Colonic mucosa (tissue), 4 donors: ENCODE measurements around the gene SLCO3A1. TPM values are rescaled to one million over a fixed set of nuclear protein-coding genes. Genes with fewer than 3 reads are reported as not detected.

ENCODE experiments used
- DNase-seq: peaks from one replicate; pipeline ENCODE4 v3.0.0-alpha.2; 2020
- H3K27ac ChIP-seq: fragments of 200-600 bp; one replicate; pipeline ENCODE4 v1.8.0; 2021
- H3K27me3 ChIP-seq: fragments of 200-600 bp; one replicate; pipeline ENCODE4 v1.8.0; 2021
- H3K36me3 ChIP-seq: fragments of 200-600 bp; one replicate; pipeline ENCODE4 v1.8.0; 2021
- H3K4me1 ChIP-seq: fragments of 200-600 bp; one replicate; pipeline ENCODE4 v1.8.0; 2021; ENCODE audit warnings: mild to moderate bottlenecking
- H3K4me3 ChIP-seq: fragments of 200-600 bp; one replicate; pipeline ENCODE4 v1.8.0; 2021
- H3K9ac ChIP-seq, 2 donors: one replicate each; pipeline ENCODE4 v1.7.0; 2013; ENCODE audit warnings: control low read depth in 2 of 2, low read depth in 2 of 2, low read length in 2 of 2
- H3K9me3 ChIP-seq: fragments of 200-600 bp; one replicate; pipeline ENCODE4 v1.8.0; 2021
- CTCF ChIP-seq: fragments of 200-600 bp; IDR thresholded peaks from one replicate; pipeline ENCODE4 v1.8.0; 2022; ENCODE audit warnings: antibody characterized with exemption, mild to moderate bottlenecking
- intact Hi-C: fragments of 100-400 bp; cut with DNase I; formaldehyde crosslinking; loops from one replicate; pipeline ENCODE4 v1.14.1; 2022
- total RNA-seq, 2 donors: library from RNA; stranded (reverse); fragmentation: NEBNext Ultra II Directional in 1 of 2; extraction: Animal tissue kit (Norgen Biotek cat#: 25700) in 1 of 2; gene quantifications; one replicate each; pipeline ENCODE4 v1.2.1, GENCODE V29; 2021
- donor health status: healthy.
- donor health status: DM: no; HTN: no; CAD: no.
- donor health status: DM: no; HTN: no; CAD: no.

SLCO3A1 gene
- total RNA-seq, 2 donors from 2014 or later: 11.4 to 24.6 TPM

GRCh38 chr15:91980502-91981267 lies 127.2 kb downstream of the SLCO3A1 start:
- no peak for DNase-seq
- H3K27me3 ChIP-seq: no peaks in the 10 kb centered on the region
- H3K9me3 ChIP-seq: no peaks in the 10 kb centered on the region
- no peak overlapping the region for H3K4me3 ChIP-seq
- intact Hi-C loops: no loop called here
- no peaks in the 10 kb centered on the region for H3K36me3 ChIP-seq
- no peak for TF ChIP-seq CTCF
- H3K9ac ChIP-seq: no peak overlapping the region
- no peak overlapping the region for H3K27ac ChIP-seq
- no peaks in the 10 kb centered on the region for H3K4me1 ChIP-seq

- intact Hi-C loops: no loop called here
- H3K9me3 ChIP-seq: no peaks in the 10 kb centered on the region
- no peak for DNase-seq
- H3K27me3 ChIP-seq: no peaks in the 10 kb centered on the region
- H3K27ac ChIP-seq: no peak overlapping the region
- no peaks in the 10 kb centered on the region for H3K36me3 ChIP-seq
- H3K9ac ChIP-seq: no peak overlapping the region
- H3K4me1 ChIP-seq: no peaks in the 10 kb centered on the region
- no peak overlapping the region for H3K4me3 ChIP-seq
- no peak for TF ChIP-seq CTCF
These were observed 128.6 kb downstream of the SLCO3A1 start for GRCh38 chr15:91981821-91982800.

- DNase-seq: no peak
- intact Hi-C loops: no loop called here
- H3K36me3 ChIP-seq: no peaks in the 10 kb centered on the region
These were observed 130.3 kb downstream of the SLCO3A1 start for GRCh38 chr15:91983729-91984340.

GRCh38 chr15:91985297-91985696 lies 131.8 kb downstream of the SLCO3A1 start:
- Histone ChIP-seq H3K4me1 (no peaks in the 10 kb centered on the region), H3K9ac (no peak overlapping the region), H3K27me3 (no peaks in the 10 kb centered on the region), H3K27ac (no peak overlapping the region), H3K36me3 (no peaks in the 10 kb centered on the region), H3K9me3 (no peaks in the 10 kb centered on the region), H3K4me3 (no peak overlapping the region)
- no peak for TF ChIP-seq CTCF
- intact Hi-C loops: no loop called here
- DNase-seq: no peak

More at GRCh38 chr15:91983729-91984340, 130.3 kb downstream of the SLCO3A1 start:
- H3K27ac ChIP-seq: no peak overlapping the region
- no peak overlapping the region for H3K4me3 ChIP-seq
- no peaks in the 10 kb centered on the region for H3K27me3 ChIP-seq
- H3K9me3 ChIP-seq: no peaks in the 10 kb centered on the region
- no peak for TF ChIP-seq CTCF
- H3K4me1 ChIP-seq: no peaks in the 10 kb centered on the region
- H3K9ac ChIP-seq: no peak overlapping the region

GRCh38 chr15:91988071-91988470 lies 134.6 kb downstream of the SLCO3A1 start:
- Histone ChIP-seq H3K36me3 (no peaks in the 10 kb centered on the region), H3K9ac (no peak overlapping the region), H3K27me3 (no peaks in the 10 kb centered on the region), H3K27ac (no peak overlapping the region), H3K4me1 (no peaks in the 10 kb centered on the region), H3K4me3 (no peak overlapping the region), H3K9me3 (no peaks in the 10 kb centered on the region)
- DNase-seq: no peak
- intact Hi-C loops: no loop called here
- no peak for TF ChIP-seq CTCF
